Measurements from ENCODE around the gene GOT1. TPM values are rescaled to one million over a fixed set of nuclear protein-coding genes. Genes with fewer than 3 reads are reported as not detected.

GOT1 gene
- 66.9 TPM for total RNA-seq

GRCh38 chr10:99430451-99431189, at the start of gene GOT1:
GOT1 (minus strand) TSS chr10:99430624; CDS start chr10:99430565, 59 bp downstream.

Other genes with a start within 250 kb of the GOT1 start
- gene HPSE2, start 194.8 kb downstream of the GOT1 start, total RNA-seq, result 0.23 TPM
- 6.5 TPM for gene CNNM1, start 101.3 kb downstream of the GOT1 start, total RNA-seq
- gene NKX2-3, start 102.3 kb upstream of the GOT1 start, total RNA-seq, result not detected
- 20.3 TPM for gene SLC25A28, start 189.8 kb upstream of the GOT1 start, total RNA-seq
- 14.3 TPM for gene ENTPD7, start 228.9 kb upstream of the GOT1 start, total RNA-seq